Activated T-helper 2 cell treated with anti-CD3 and anti-CD28 coated beads, Interferon-gamma antibody, Interleukin-2, Interleukin-4, amounts not matched to agents 10 μg/mL and 5 μg/mL and 100 μg/mL, durations not matched to agents 14 hours and 24 hours and 36 hours (primary cell): ENCODE data around the gene EBLN1. TPM values are rescaled to one million over a fixed set of nuclear protein-coding genes. Genes with fewer than 3 reads are reported as not detected.

Experiments used
- DNase-seq: peaks from one replicate; pipeline ENCODE4 v3.0.0; 2021; ENCODE audit warnings: low spot score
- H3K27ac Mint-ChIP-seq: one replicate; pipeline ENCODE4 v1.8.0; 2021; ENCODE audit warnings: mixed read lengths
- H3K27me3 Mint-ChIP-seq: one replicate; pipeline ENCODE4 v1.8.0; 2021; ENCODE audit warnings: low read depth, mixed read lengths
- H3K36me3 Mint-ChIP-seq: one replicate; pipeline ENCODE4 v1.8.0; 2021; ENCODE audit warnings: low read depth, mixed read lengths
- H3K4me1 Mint-ChIP-seq: one replicate; pipeline ENCODE4 v1.8.0; 2021; ENCODE audit warnings: low read depth, mixed read lengths
- H3K4me3 Mint-ChIP-seq: one replicate; pipeline ENCODE4 v1.8.0; 2021; ENCODE audit warnings: low read depth, mild to moderate bottlenecking, moderate library complexity, mixed read lengths
- H3K9me3 Mint-ChIP-seq: one replicate; pipeline ENCODE4 v1.8.0; 2021; ENCODE audit warnings: mixed read lengths
- intact Hi-C: fragments of 100-400 bp; cut with micrococcal nuclease; formaldehyde crosslinking; loops from one replicate; pipeline ENCODE4 v1.15.1; 2023
- total RNA-seq: library from RNA; stranded (reverse); gene quantifications from 2 replicates; pipeline ENCODE4 v1.2.3, GENCODE V29; 2022

The EBLN1 gene
- total RNA-seq, 1 donor from 2014 or later: not detected

GRCh38 chr10:22159180-22159579 lies 58.6 kb downstream of the EBLN1 start:
- no peak for DNase-seq
- H3K27ac Mint-ChIP-seq: no peak overlapping the region
- peaks cover 5% of the 10 kb centered on the region for H3K27me3 Mint-ChIP-seq
- H3K36me3 Mint-ChIP-seq: no peaks in the 10 kb centered on the region
- no peaks in the 10 kb centered on the region for H3K9me3 Mint-ChIP-seq
- peaks cover 10% of the 10 kb centered on the region for H3K4me1 Mint-ChIP-seq
- peak overlapping the region; percentile 40 for H3K4me3 Mint-ChIP-seq
- intact Hi-C loops: no loop called here

Other genes starting within 250 kb of the EBLN1 start
- 24.0 and 24.5 TPM in 2 replicates for gene DNAJC1, start 214.3 kb downstream of the EBLN1 start, total RNA-seq
- 92.1 and 105 TPM in 2 replicates for gene COMMD3, start 98.4 kb upstream of the EBLN1 start, total RNA-seq
- 64.2 and 69.0 TPM in 2 replicates for gene BMI1, start 103.1 kb upstream of the EBLN1 start, total RNA-seq
- gene SPAG6, start 127.5 kb upstream of the EBLN1 start, total RNA-seq: 0.14 and 0.62 TPM in 2 replicates